HG03520 (cell line): Measurements from ENCODE around the gene DEGS2.

Experiments
- ATAC-seq: cut with Tn5 transposase; IDR thresholded peaks from one replicate; pipeline ENCODE4 v1.9.1; 2021; ENCODE audit warnings: mild to moderate bottlenecking, moderate library complexity; ENCODE audit not compliant: unreplicated experiment

The DEGS2 gene

GRCh38 chr14:100149851-100150611 lies 9.4 kb downstream of the DEGS2 start:
- no peak for ATAC-seq

DNA sequence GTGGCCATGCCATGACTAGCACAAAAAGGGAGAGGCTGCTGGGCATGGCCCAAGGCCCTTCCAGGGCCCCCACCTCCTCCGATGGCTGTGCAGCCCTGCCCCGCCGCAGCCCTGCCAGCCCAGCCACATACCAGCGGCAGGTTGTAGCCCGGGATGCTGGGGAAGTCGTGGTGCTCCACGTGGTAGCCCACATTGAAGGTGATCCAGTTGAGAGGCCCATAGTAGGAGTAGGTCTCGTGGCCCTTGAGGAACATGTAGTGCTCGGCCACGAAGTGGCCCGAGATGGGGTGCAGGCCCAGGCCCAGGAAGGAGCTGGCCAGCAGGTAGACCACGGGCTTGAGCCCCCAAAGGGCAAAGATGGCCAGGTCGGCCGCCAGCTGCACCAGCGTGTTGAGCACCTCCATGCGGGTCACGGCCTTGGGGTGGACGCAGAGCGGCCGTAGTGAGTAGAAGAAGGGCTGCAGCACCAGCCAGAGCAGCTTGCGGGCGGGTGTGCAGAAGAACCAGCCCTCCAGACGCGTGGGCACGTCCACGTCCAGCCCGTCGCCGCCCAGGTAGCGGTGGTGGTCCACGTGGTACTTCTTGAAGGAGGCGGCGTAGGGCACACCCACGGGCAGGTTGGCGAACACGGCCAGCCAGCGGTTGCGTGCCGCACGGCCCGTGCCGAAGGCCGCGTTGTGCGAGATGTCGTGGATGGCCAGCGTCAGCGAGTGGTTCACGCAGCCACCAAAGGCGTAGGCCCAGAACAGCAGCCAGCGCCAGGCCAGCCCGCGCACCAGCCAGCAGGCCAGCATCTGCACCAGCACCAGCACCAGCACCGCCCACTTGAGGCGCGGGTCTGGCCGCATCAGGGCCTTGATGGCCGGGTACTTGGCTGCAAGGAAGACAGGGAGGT lies 10.4 kb downstream of the DEGS2 start:
- no peak for ATAC-seq

- no peak for ATAC-seq
Observed at GRCh38 chr14:100147691-100148464, 11.6 kb downstream of the DEGS2 start.

DNA sequence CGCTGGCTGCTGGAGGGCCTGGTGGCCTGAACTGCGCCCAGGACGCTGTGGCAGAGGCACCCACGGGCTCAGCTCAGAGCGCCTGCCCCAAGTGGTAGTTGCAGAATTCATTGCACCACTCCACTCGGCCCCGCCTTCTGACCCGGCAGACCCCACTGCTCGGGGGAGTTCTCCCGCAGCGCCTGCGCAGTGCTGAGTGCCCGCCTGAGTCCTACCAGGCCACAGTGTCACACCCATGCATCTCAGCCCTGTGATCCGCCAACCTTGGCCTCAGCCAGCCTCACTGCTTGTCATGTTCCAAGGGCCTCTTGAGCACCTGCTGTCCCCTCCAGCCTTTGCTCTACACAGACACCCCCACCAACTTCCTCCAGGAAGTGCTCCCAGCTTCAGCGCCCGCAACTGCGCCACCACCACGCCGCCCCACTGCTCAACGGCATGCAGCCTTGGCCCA lies 12.2 kb downstream of the DEGS2 start:
- no peak for ATAC-seq

DNA sequence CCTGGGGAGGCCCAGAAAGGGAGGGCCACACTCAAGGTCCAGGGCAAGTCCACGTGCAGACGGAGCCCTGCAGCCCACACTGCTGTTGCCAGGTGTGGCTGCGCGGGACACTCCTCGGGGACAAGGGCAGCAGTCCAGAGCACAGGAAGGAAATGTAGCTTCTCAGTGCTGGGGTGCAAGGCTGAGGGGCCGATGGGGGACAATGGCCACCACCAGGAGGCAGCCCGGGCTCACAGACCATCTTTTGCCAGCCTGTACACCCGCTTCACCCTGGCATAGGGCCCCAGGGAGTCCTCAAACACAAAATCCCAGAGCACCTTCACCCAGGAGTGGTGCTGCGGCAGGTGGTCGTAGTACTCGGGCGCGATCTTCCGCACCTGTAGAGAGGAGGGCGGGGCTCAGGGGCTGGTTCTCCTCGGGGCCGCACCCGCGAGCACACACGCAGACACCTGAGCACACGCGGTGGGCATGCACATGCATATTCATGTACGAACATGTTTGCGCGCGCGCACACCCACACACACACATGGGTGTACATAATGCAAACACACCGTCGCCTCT lies 12.8 kb downstream of the DEGS2 start:
- no peak for ATAC-seq

- ATAC-seq: no peak
Observed at GRCh38 chr14:100145682-100146464, 13.6 kb downstream of the DEGS2 start.

GRCh38 chr14:100144996-100145646 lies 14.3 kb downstream of the DEGS2 start:
- ATAC-seq: no peak

GRCh38 chr14:100144645-100144995 lies 14.8 kb downstream of the DEGS2 start:
- ATAC-seq: no peak

DNA sequence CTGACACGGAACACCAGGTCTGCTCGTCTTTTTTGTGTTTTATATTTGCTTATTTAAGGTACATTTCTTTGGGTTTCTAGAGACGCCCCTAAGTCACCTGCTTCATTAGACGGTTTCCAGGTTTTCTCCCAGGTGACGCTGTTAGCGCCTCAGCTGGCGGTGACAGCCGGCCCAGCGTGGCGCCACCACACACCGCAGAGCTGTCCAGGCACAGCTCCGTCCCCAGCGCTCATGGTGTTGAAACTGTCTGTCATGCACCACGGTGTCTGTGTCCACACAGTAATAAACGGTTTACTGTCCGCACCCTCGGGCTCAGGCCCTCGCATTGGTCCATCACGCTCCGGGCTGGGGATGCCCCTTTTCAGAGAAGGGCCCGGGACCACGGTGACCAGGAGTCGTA lies 15.5 kb downstream of the DEGS2 start:
- ATAC-seq: no peak

- no peak for ATAC-seq
Observed at GRCh38 chr14:100143523-100143922, 15.9 kb downstream of the DEGS2 start.

DNA sequence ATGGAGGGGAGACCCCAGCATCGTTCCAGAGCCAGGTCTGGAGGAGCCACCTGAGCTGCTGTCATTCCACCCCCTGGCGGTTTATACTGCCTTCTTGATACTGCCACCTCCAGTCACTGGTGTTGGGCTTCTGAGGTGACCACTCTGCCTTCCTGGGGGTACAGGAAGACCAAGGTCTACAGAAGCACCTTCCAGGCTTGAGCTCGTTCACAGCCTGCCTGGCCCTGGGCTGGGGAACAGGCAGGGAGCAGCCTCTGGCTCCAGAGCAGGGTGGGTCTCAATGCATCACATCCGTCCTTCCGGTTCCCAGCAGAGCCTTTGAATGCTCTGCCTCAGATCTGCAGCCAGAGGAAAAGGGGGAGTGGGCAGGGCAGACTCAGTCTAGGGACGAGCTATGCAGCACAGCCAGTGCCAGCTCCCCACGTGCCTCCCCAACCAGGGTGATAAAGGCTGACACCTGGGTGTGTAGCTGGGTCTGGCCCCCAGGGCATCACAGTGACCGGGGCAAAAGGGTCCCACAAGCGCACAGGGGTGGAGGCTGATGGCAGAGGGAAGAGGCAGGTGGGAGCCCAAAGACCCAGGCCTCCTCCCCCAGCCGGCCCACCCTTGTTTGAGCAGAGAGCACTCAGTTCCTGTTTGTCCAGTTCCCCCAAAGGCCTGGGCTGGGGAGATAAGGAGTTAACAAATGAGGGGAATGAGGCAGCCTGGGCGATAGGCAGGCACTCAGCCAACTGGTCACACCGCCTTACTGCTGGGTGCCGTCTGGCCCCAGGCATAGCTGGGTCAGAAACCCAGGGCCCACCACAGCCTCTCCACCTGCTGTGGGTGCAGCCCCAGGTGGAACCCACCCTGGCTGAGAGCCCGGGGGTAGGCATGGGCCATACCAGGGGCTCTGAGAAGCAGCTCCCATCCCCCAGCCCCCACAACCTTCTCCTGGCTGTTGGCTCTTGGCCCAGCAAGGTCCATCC lies 17.1 kb downstream of the DEGS2 start:
- ATAC-seq: no peak

DNA sequence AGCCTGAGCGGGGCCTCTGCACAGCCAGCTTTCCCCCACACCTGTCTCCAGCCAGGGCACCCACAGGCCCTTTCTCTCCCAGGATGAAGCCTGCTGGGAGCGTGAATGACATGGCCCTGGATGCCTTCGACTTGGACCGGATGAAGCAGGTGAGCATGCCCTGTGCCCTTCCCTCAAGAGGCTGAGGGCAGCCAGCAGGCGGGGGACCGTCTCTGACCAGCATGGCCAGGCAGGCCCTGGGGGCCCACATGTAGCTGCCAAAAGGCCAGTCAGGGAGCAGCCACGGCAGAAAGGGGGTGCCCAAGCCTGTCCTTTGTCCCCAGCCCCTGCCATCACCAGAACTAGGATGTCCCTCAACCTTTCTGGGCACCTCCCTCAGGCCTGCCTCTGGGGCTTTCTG lies 18.3 kb downstream of the DEGS2 start:
- no peak for ATAC-seq

DNA sequence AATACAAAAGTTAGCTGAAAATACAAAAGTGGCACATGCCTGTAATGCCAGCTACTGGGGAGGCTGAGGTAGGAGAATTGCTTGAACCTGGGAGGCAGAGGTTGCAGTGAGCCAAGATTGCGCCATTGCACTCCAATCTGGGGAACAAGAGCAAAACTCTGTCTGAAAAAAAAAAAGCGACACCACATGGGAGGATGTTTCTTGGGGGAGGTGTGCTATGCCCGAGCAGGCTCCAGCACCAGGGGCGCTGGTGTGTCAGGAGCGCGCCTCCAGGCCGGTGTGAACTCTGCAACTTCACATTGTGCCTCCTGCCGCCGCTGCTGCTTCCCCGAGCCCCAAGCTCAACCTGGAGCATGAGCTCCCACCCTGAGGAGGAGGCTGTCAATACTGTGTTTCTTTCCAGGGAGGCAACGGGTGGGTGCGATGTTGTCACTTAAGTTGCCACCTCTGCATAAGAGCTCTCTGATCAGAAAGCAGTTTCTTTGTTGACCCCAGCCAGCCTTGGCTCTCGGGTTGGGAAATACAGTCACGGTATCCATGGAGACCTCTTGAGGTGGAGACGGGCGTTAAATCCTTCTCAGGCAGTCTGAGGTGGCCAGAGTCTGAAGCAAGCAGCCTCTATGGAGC lies 18.9 kb downstream of the DEGS2 start:
- no peak for ATAC-seq

DNA sequence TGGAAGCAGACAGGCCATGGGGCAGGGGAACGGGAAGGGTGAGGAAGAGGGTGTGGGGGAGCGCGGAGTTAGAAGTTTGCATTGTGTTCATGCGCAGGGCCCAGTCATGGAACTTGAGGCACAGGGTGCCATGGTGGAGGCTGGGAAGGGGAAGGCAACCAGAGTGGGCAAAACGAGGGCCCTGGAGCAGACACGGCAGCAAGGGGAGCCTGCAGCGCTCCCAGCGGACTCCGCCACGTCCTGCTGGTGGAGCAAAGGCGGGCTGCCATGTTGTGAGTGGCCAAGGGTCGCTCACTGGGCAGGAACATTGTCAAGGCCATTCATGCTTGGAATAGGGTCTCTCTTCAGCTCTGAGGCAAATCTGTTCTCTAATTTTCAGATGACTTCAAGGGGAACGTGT lies 20.5 kb downstream of the DEGS2 start:
- no peak for ATAC-seq

DNA sequence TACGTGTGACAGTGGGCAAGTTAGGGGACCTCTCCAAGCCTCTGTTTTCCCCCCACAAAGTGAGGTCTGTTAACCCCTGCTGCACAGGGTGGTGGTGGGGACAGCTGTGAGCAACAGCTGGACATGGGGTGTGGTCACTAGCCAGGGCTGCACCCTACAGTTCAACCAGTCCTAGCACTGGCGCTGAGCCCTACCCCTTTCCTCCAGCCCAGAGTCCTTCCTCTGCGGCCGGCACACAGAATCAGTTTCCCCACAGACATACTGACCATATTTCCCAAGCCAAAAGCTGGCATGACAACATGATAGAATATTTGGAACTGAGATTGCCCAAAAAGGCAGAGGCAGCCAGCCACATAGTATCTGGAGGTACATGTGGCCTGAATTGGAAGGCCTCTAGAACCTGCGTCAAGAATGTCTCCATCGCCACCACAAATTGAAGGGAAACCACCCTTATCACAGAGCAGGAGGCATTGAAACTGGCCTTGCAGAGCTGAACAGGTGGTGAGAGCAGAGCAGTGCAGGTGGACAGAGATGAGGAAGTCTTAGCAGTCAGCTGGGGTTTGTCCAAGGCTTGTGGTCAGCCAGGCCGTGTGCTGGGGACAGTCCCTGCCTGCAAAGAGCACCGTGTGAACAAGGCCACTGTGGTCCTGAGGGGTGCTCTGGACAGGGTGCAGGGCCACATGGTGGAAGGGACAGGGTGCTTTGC lies 21.2 kb downstream of the DEGS2 start:
- no peak for ATAC-seq

- no peak for ATAC-seq
Observed at GRCh38 chr14:100137173-100137572, 22.3 kb downstream of the DEGS2 start.

DNA sequence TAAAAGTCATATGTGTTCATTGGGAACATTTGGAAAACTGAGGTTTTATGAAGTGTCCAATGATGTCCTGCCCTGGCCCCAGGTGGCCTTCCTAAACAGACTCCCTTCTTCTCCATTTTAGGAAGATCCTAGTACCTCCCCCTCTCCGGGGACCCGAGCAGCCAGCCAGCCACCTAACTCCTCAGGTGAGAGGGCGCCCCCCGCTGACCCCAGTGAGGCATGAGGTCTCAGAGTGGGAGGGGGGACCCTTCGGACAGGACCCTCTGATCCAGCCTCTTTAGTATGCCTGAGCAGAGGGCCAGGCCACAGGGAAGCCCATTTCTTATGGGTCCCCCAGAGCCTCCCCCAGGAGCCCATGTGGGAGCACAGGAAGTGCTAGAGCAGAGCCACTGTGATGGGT lies 23.7 kb downstream of the DEGS2 start:
- ATAC-seq: no peak

- no peak for ATAC-seq
Observed at GRCh38 chr14:100135073-100135472, 24.4 kb downstream of the DEGS2 start.
